Measurements from ENCODE around the gene ZNF200.
A peak's percentile ranks its signal among the peaks of the same experiment; 100 is the strongest.
"Not testable (repeated sequence)": the region's sequence is repeated elsewhere in the genome, so short reads cannot be mapped to it uniquely, and the experiment has no call there.

Gene ZNF200

GRCh38 chr16:3187798-3188674, 46.9 kb downstream of the ZNF200 start, which contains the start of gene OR1F1:
Gene OR1F1 (plus strand): TSS chr16:3188204.
- no peak within 1 kb of the TSS for H3K9ac ChIP-seq
- no peak for TF ChIP-seq Cebpa-rat (IDR thresholded peaks at IDR 0.05)

GRCh38 chr16:3186946-3187690, 47.8 kb downstream of the ZNF200 start:
- H3K27ac ChIP-seq, result no peak overlapping the region
- peaks cover 0 to 7% (median 0%) of the 10 kb centered on the region in 11 experiments; a peak in 1 of 22 replicates for H3K36me3 ChIP-seq
- H3K9me3 ChIP-seq (replicated peaks in 1 of 11), result peaks cover 85 to 99% (median 93%) of the 10 kb centered on the region in 11 experiments
- no peaks in the 10 kb centered on the region for H3K4me1 ChIP-seq
- peaks cover 75 to 100% (median 98%) of the 10 kb centered on the region in 11 experiments for H3K27me3 ChIP-seq
- H3K4me3 ChIP-seq, result no peak overlapping the region
- H3K4me2 ChIP-seq, result no peak overlapping the region
- H4K20me1 ChIP-seq, result no peaks in the 10 kb centered on the region
- no peak overlapping the region for H3K9ac ChIP-seq
- no peak for TF ChIP-seq Cebpa-rat (IDR thresholded peaks at IDR 0.05)

More at GRCh38 chr16:3187798-3188674, 46.9 kb downstream of the ZNF200 start, which contains the start of gene OR1F1:
- Histone ChIP-seq H3K27me3 (peaks cover 66 to 95% (median 89%) of the 10 kb centered on the region in 11 experiments), H3K36me3 (peaks cover 0 to 7% (median 0%) of the 10 kb centered on the region in 11 experiments; a peak in 1 of 22 replicates), H3K4me1 (no peaks in the 10 kb centered on the region), H3K9me3 (replicated peaks in 1 of 11) (peaks cover 85 to 99% (median 93%) of the 10 kb centered on the region in 11 experiments), H3K4me3 (peak within 1 kb of the TSS in 7 of 10 experiments; percentile 3 to 40 (median 22); a peak in 8 of 20 replicates), H3K4me2 (no peak within 1 kb of the TSS), H3K27ac (no peak within 1 kb of the TSS), H4K20me1 (no peaks in the 10 kb centered on the region)

- Histone ChIP-seq H3K27me3 (peaks cover 71 to 99% (median 96%) of the 10 kb centered on the region in 11 experiments), H3K4me1 (no peaks in the 10 kb centered on the region), H3K9me3 (replicated peaks in 1 of 11) (peaks cover 57 to 84% (median 68%) of the 10 kb centered on the region in 11 experiments), H3K27ac (no peak overlapping the region), H3K4me2 (no peak overlapping the region), H4K20me1 (no peaks in the 10 kb centered on the region), H3K4me3 (peak overlapping the region in 6 of 10 experiments; percentile 16 to 44 (median 20); a peak in 9 of 20 replicates), H3K36me3 (peaks cover 0 to 7% (median 0%) of the 10 kb centered on the region in 11 experiments; a peak in 1 of 22 replicates), H3K9ac (no peak overlapping the region)
- TF ChIP-seq Cebpa-rat (IDR thresholded peaks at IDR 0.05), result no peak
These were observed 51.4 kb downstream of the ZNF200 start for GRCh38 chr16:3183445-3184139.

GRCh38 chr16:3182608-3183444, 52.1 kb downstream of the ZNF200 start:
- Histone ChIP-seq H3K4me3 (peak overlapping the region in 6 of 10 experiments; percentile 16 to 44 (median 20); a peak in 9 of 20 replicates), H3K9ac (no peak overlapping the region), H3K27ac (no peak overlapping the region), H3K4me1 (peaks cover 0 to 4% (median 0%) of the 10 kb centered on the region in 10 experiments; a peak in 4 of 20 replicates), H3K4me2 (no peak overlapping the region), H3K27me3 (peaks cover 64 to 96% (median 88%) of the 10 kb centered on the region in 11 experiments), H4K20me1 (no peaks in the 10 kb centered on the region; a peak in 1 of 22 replicates), H3K9me3 (replicated peaks in 1 of 11) (peaks cover 50 to 76% (median 61%) of the 10 kb centered on the region in 11 experiments), H3K36me3 (peaks cover 0 to 7% (median 0%) of the 10 kb centered on the region in 11 experiments; a peak in 1 of 22 replicates)
- TF ChIP-seq Cebpa-rat (IDR thresholded peaks at IDR 0.05), result no peak

GRCh38 chr16:3182293-3182607, 52.7 kb downstream of the ZNF200 start:
- not testable (repeated sequence) for H3K4me3 ChIP-seq, H3K36me3 ChIP-seq, H3K9ac ChIP-seq, H3K4me2 ChIP-seq, H3K27ac ChIP-seq, H4K20me1 ChIP-seq, H3K4me1 ChIP-seq
- H3K27me3 ChIP-seq, result peaks cover 58 to 96% (median 82%) of the 10 kb centered on the region in 11 experiments
- H3K9me3 ChIP-seq (replicated peaks in 1 of 11), result peaks cover 48 to 74% (median 55%) of the 10 kb centered on the region in 11 experiments

GRCh38 chr16:3180445-3180878, 54.5 kb downstream of the ZNF200 start:
- H3K4me2 ChIP-seq, result no peak overlapping the region
- H3K9ac ChIP-seq, result no peak overlapping the region
- H3K27ac ChIP-seq, result no peak overlapping the region
- H3K27me3 ChIP-seq, result peaks cover 57 to 98% (median 78%) of the 10 kb centered on the region in 11 experiments
- H3K4me1 ChIP-seq, result peaks cover 0 to 7% (median 0%) of the 10 kb centered on the region in 10 experiments; a peak in 4 of 20 replicates
- H3K9me3 ChIP-seq (replicated peaks in 1 of 11), result peaks cover 36 to 74% (median 47%) of the 10 kb centered on the region in 11 experiments
- TF ChIP-seq Cebpa-rat (IDR thresholded peaks at IDR 0.05), result no peak
- no peaks in the 10 kb centered on the region; a peak in 1 of 22 replicates for H4K20me1 ChIP-seq
- H3K36me3 ChIP-seq, result peaks cover 0 to 7% (median 0%) of the 10 kb centered on the region in 11 experiments; a peak in 1 of 22 replicates
- H3K4me3 ChIP-seq, result no peak overlapping the region

GRCh38 chr16:3179651-3180050, 55.3 kb downstream of the ZNF200 start:
- Histone ChIP-seq H3K4me3 (no peak overlapping the region), H3K27me3 (peaks cover 65 to 98% (median 81%) of the 10 kb centered on the region in 11 experiments), H3K36me3 (peaks cover 0 to 7% (median 0%) of the 10 kb centered on the region in 11 experiments; a peak in 1 of 22 replicates), H3K4me1 (peaks cover 0 to 7% (median 0%) of the 10 kb centered on the region in 10 experiments; a peak in 4 of 20 replicates), H3K9me3 (replicated peaks in 1 of 11) (peaks cover 33 to 69% (median 45%) of the 10 kb centered on the region in 11 experiments), H4K20me1 (no peaks in the 10 kb centered on the region; a peak in 1 of 22 replicates), H3K27ac (no peak overlapping the region), H3K9ac (no peak overlapping the region), H3K4me2 (no peak overlapping the region)
- no peak for TF ChIP-seq Cebpa-rat (IDR thresholded peaks at IDR 0.05)
